Left hindlimb (tissue), 1 donor: Measurements from ENCODE around the gene OR5C1.
"Not testable (repeated sequence)": the region's sequence is repeated elsewhere in the genome, so short reads cannot be mapped to it uniquely, and the experiment has no call there.

Experiments used
- DNase-seq: peaks from one replicate; pipeline ENCODE4 v3.0.0-alpha.2; 2018

The OR5C1 gene

GRCh38 chr9:122788831-122789230, at the start of gene OR5C1:
TSS of gene OR5C1 (plus strand) at chr9:122788933. CDS start at chr9:122788933, 0 bp downstream.
- DNase-seq = no peak

GRCh38 chr9:122742003-122742402, 46.7 kb upstream of the OR5C1 start, which contains the start of gene OR1L6:
TSS of gene OR1L6 (plus strand) at chr9:122742303. CDS start at chr9:122749848, 7,545 bp downstream.
- no peak for DNase-seq

GRCh38 chr9:122754825-122755224, 33.9 kb upstream of the OR5C1 start:
- no peak for DNase-seq

- DNase-seq = no peak
Measured at GRCh38 chr9:122767817-122768216, 20.9 kb upstream of the OR5C1 start.

- DNase-seq = no peak
Measured at GRCh38 chr9:122777052-122777451, 11.7 kb upstream of the OR5C1 start.

- no peak for DNase-seq
Measured at GRCh38 chr9:122777935-122778627, 10.7 kb upstream of the OR5C1 start.

GRCh38 chr9:122779181-122779580, 9.6 kb upstream of the OR5C1 start:
- DNase-seq = no peak

GRCh38 chr9:122780026-122780425, 8.7 kb upstream of the OR5C1 start:
- no peak for DNase-seq

GRCh38 chr9:122781671-122782070, 7.1 kb upstream of the OR5C1 start:
- DNase-seq = no peak

GRCh38 chr9:122785269-122785668, 3.5 kb upstream of the OR5C1 start:
- DNase-seq = no peak

- DNase-seq = no peak
Measured at GRCh38 chr9:122786338-122786737, 2.4 kb upstream of the OR5C1 start.

- no peak for DNase-seq
Measured at GRCh38 chr9:122789256-122790046, 718 bp downstream of the OR5C1 start.

- no peak for DNase-seq
Measured at GRCh38 chr9:122791872-122792669, 3.3 kb downstream of the OR5C1 start.

- no peak for DNase-seq
Measured at GRCh38 chr9:122797316-122798063, 8.8 kb downstream of the OR5C1 start.

GRCh38 chr9:122800066-122801060, 11.6 kb downstream of the OR5C1 start, which contains the start of gene OR1K1:
TSS of gene OR1K1 (plus strand) at chr9:122800123. CDS start at chr9:122800123, 0 bp downstream.
- no peak for DNase-seq

- no peak for DNase-seq
Measured at GRCh38 chr9:122806661-122807060, 17.9 kb downstream of the OR5C1 start.

- DNase-seq = no peak
Measured at GRCh38 chr9:122807271-122807900, 18.7 kb downstream of the OR5C1 start.

- DNase-seq = no peak
Measured at GRCh38 chr9:122808141-122808540, 19.4 kb downstream of the OR5C1 start.

- not testable (repeated sequence) for DNase-seq
Measured at GRCh38 chr9:122809261-122809660, 20.5 kb downstream of the OR5C1 start.

- peak; percentile 59 for DNase-seq
Measured at GRCh38 chr9:122810306-122810946, 21.7 kb downstream of the OR5C1 start.
